GM20431 (cell line): Measurements from ENCODE around the gene CTDNEP1.
"Not testable (repeated sequence)": the region's sequence is repeated elsewhere in the genome, so short reads cannot be mapped to it uniquely, and the experiment has no call there.

ENCODE experiments used
- in situ Hi-C: fragments of 300-500 bp; cut with MseI, MboI; formaldehyde crosslinking; loops from one replicate; pipeline ENCODE4 v1.15.0; 2020; ENCODE audit warnings: low sequenced_read_pairs; ENCODE audit not compliant: unreplicated experiment

Gene CTDNEP1

GRCh38 chr17:7250695-7251627 lies 573 bp downstream of the CTDNEP1 start:
- in situ Hi-C loops, result no loop called here

GRCh38 chr17:7249830-7250229 lies 1.7 kb downstream of the CTDNEP1 start:
- in situ Hi-C loops, result no loop called here

GRCh38 chr17:7249214-7249613 lies 2.3 kb downstream of the CTDNEP1 start:
- in situ Hi-C loops, result no loop called here

- in situ Hi-C loops, result no loop called here
Observed at GRCh38 chr17:7248796-7249195, 2.7 kb downstream of the CTDNEP1 start.

GRCh38 chr17:7246779-7247178 lies 4.8 kb downstream of the CTDNEP1 start:
- in situ Hi-C loops, result no loop called here

- in situ Hi-C loops, result not testable (repeated sequence)
Observed at GRCh38 chr17:7243838-7244237, 7.7 kb downstream of the CTDNEP1 start.

GRCh38 chr17:7243453-7243729 lies 8.1 kb downstream of the CTDNEP1 start:
- in situ Hi-C loops, result no loop called here

- in situ Hi-C loops, result no loop called here
Observed at GRCh38 chr17:7242717-7243452, 8.6 kb downstream of the CTDNEP1 start.

GRCh38 chr17:7241783-7242716 lies 9.5 kb downstream of the CTDNEP1 start, which contains the start of gene GABARAP:
GABARAP (minus strand) TSS chr17:7242449; CDS start chr17:7242330, 119 bp downstream.
- in situ Hi-C loops, result no loop called here

- in situ Hi-C loops, result no loop called here
Observed at GRCh38 chr17:7241090-7241733, 10.3 kb downstream of the CTDNEP1 start.

- in situ Hi-C loops, result no loop called here
Observed at GRCh38 chr17:7240375-7240774, 11.2 kb downstream of the CTDNEP1 start.

- in situ Hi-C loops, result no loop called here
Observed at GRCh38 chr17:7239091-7240027, 12.2 kb downstream of the CTDNEP1 start, which contains the start of gene PHF23. PHF23 (minus strand) TSS chr17:7239457; CDS start chr17:7239279, 178 bp downstream.

- in situ Hi-C loops, result no loop called here
Observed at GRCh38 chr17:7238420-7239090, 13.0 kb downstream of the CTDNEP1 start.

GRCh38 chr17:7237761-7238419 lies 13.6 kb downstream of the CTDNEP1 start:
- in situ Hi-C loops, result no loop called here

GRCh38 chr17:7237266-7237760 lies 14.2 kb downstream of the CTDNEP1 start:
- in situ Hi-C loops, result no loop called here

GRCh38 chr17:7236808-7237207 lies 14.7 kb downstream of the CTDNEP1 start:
- in situ Hi-C loops, result no loop called here
